Stomach (tissue), 4 donors: ENCODE measurements around the gene ZNF597.

Source experiments
- EP300 ChIP-seq: sonication (generic); formaldehyde crosslinking; IDR thresholded peaks from one replicate; pipeline ENCODE4 v1.6.1; 2017; ENCODE audit warnings: antibody characterized with exemption
- POLR2A ChIP-seq, 4 donors: fragments of 450-650 bp; IDR thresholded peaks; one replicate each; pipeline ENCODE4 v1.6.1; 2016; ENCODE audit warnings: antibody characterized with exemption in 4 of 4, control low read depth in 2 of 4, mild to moderate bottlenecking in 1 of 4, moderate library complexity in 1 of 4
- POLR2AphosphoS5 ChIP-seq, 3 donors: sonication (generic); formaldehyde crosslinking; IDR thresholded peaks; one replicate each; pipeline ENCODE4 v1.6.1; 2016; ENCODE audit warnings: antibody characterized with exemption in 3 of 3
- TF ChIP-seq, protein P1 (sequence below), 7 experiments: fragments of 450-650 bp in 4 of 7; fragments of 200-600 bp in 3 of 7; sonication (generic) in 3 of 7; IDR thresholded peaks; one replicate each; pipeline ENCODE4 v1.5.1; 2016 to 2019; ENCODE audit warnings: antibody characterized with exemption in 7 of 7, control low read depth in 2 of 7, mild to moderate bottlenecking in 1 of 7

DNA sequence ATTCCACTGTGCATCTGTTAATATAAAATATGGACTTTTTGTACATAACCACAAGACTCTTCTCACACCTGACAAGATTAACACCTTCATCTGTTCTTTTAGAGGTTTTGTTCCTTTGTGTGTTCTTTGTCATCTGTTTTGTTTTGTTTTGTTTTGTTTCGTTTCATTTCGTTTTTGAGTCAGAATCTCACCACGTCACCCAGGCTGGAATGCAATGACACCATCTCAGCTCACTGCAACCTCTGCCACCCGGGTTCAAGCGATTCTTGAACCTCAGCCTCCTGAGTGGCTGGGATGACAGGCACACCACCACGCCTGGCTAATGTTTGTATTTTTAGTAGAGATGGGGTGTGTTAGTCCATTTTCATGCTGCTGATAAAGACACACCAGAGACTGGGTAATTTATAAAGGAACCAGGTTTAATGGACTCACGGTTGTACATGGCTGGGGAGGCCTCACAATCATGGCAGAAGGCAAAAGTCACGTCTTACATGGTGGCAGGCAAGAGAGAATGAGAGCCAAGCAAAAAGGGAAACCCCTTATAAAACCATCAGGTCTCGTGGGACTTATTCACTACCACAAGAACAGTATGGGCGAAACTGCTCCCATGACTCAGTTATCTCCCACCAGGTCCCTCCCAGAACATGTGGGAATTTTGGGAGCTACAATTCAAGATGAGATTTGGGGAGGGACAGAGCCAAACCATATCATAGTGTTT, 29.7 kb upstream of the ZNF597 start:
- TF ChIP-seq, protein P1, sequence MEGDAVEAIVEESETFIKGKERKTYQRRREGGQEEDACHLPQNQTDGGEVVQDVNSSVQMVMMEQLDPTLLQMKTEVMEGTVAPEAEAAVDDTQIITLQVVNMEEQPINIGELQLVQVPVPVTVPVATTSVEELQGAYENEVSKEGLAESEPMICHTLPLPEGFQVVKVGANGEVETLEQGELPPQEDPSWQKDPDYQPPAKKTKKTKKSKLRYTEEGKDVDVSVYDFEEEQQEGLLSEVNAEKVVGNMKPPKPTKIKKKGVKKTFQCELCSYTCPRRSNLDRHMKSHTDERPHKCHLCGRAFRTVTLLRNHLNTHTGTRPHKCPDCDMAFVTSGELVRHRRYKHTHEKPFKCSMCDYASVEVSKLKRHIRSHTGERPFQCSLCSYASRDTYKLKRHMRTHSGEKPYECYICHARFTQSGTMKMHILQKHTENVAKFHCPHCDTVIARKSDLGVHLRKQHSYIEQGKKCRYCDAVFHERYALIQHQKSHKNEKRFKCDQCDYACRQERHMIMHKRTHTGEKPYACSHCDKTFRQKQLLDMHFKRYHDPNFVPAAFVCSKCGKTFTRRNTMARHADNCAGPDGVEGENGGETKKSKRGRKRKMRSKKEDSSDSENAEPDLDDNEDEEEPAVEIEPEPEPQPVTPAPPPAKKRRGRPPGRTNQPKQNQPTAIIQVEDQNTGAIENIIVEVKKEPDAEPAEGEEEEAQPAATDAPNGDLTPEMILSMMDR (IDR thresholded peaks at IDR 0.05) = no peak
- TF ChIP-seq POLR2A (IDR thresholded peaks at IDR 0.05) (no peak), EP300 (no peak), POLR2AphosphoS5 (IDR thresholded peaks at IDR 0.05) (no peak)
